ENCODE data around the gene RABEPK.
"Not testable (repeated sequence)": the region's sequence is repeated elsewhere in the genome, so short reads cannot be mapped to it uniquely, and the experiment has no call there.

Gene RABEPK

DNA sequence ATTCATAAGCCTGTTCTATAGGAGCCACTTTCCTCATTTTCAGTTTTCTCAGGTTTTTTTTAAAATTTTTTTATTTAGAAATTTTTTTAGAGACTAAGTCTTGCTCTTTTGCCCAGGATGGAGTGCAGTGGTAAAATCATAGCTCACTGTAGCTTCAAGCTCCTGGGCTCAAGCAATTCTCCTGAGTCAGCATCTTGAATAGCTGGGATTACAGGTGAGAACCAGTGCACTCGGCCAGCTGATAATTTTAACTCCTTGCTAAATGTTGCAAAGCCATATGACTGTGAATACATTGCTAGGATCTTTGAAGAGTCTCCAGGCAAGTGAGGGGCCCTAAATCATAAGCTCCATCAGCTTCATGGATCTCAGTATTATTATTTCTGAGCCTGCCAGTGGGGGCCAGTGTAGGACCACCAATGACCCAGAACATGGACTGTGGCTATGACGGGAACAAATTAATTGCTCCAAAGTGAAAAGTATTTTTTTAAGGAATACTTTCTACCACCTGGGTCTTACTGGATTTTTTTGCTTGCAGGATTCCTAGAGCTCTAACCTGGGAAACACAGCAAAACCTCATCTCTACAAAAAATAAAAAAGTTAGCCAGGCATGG lies 55.5 kb downstream of the RABEPK start:
- DNase-seq, result no peak

- DNase-seq, result no peak
Observed at GRCh38 chr9:125258160-125258785, 57.9 kb downstream of the RABEPK start.

GRCh38 chr9:125258832-125259534 lies 58.6 kb downstream of the RABEPK start:
- no peak for DNase-seq

GRCh38 chr9:125260561-125260960 lies 60.2 kb downstream of the RABEPK start:
- DNase-seq, result no peak

DNA sequence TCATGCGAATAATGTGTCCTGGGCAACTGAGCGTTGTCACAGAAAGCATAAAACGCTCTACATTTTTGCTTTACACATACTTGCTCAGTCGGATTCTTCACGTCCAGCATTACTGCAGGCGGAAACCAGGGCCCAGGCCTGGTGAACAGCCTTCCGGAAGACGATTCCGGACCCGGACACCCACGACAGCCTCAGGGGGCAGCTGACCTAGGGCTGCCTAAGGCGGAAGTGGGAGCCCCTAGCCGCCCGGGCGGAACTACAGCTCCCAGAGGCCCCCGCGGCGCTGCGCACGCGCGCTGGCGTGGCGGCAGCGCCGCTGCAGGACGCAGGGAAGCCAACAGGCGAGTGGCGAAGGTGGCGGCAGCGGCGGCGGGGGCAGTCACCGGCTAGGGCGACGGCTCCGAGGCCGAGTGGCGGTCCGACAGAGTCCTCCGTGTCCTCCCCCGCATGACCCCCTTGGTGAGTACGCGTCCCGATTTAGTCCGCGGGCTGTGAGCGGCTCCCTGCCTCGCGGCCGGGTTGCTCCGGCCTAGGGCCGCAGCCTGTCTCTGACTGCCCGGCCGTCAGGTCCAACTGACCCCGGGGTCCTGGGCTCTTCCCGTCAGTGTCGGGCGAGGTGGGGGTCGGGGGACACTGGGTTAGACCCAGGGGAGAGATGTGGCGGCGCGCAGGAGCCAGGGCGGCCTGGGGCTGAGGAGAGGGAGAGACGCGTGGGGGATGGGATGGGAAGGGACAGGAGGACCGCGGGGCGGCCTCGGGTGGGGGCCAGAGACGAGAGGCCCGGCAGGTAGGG lies 61.4 kb downstream of the RABEPK start, which contains the start of gene GAPVD1:
Gene GAPVD1, plus strand, starts transcription at position 326 of the 793 bp plus-strand sequence. CDS start 37,096 bp downstream, outside the sequence.
- DNase-seq, result peak; percentile 94

DNA sequence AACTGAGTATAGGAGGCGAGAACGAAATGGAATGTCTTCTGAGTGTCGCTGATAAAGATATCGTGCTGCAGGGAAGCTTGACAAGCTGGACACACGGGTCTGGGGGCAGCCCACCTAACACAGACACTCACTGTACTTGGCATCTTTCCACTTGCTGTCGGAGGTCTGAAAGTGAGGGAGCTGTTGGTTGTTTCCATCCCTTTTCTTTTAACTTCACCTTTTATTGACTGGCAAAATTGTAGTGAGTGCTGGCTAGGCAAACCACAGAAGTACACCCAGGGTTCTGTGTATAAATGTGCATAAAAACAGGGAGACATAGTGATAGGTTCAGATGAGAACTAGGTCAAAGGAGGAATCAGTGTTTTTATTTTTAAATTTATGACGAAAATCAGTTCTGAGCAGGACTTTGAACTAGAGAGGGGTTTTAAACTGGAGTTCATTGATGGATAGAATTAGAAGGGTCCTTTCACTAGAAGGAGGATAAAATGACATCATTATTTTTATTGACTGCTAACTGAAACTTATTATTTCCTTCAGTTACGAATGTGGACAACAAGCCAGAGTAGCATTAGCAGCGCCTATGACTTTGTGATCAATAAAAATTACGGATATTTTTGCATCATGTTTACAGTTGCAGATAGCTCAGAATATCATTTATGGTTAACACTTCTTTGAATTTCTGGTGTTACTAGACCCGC lies 62.1 kb downstream of the RABEPK start:
- peak; percentile 29 for DNase-seq

DNA sequence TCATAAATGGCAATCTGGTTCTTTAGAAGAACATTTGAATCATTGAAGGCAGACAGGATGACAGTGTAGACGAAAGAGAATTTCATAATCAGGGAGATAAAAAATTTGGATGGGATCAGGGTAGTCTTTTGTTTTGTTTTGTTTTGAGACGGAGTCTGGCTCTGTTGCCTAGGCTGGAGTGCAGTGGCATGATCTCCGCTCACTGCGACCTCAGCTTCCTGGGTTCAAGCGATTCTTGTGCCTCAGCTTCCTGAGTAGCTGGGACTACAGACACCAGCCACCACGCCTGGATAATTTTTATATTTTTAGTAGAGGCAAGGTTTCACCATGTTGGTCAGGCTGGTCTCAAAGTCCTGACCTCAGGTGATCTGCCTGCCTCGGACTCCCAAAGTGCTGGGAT lies 63.7 kb downstream of the RABEPK start:
- DNase-seq, result not testable (repeated sequence)

DNA sequence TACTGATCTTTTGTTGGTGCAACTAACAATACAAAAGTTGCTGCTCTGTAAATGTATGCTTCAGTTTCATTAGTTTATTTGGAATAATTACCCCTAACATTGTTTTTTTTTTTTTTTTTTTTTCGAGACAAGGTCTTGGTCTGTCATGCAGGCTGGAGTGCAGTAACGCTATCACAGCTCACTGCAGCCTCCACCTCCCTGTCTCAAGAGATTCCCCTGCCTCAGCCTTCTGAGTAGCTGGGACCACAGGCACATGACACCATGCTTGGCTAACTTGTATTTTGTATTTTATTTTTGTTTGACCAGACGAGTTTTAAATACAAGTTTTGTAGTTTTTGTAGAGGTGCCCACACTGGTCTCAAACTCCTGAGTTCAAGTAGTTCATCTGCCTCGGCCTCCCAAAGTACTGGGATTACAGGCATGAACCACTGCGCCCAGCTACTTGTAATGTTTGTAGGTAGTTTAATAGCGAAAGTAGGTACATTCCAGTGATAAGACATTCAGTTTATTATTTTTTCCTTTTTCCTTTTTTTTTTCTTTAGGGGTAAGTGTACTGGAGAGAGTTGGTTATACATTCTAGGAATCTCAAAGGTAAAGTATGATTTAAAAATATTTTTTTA lies 68.2 kb downstream of the RABEPK start:
- no peak for DNase-seq

DNA sequence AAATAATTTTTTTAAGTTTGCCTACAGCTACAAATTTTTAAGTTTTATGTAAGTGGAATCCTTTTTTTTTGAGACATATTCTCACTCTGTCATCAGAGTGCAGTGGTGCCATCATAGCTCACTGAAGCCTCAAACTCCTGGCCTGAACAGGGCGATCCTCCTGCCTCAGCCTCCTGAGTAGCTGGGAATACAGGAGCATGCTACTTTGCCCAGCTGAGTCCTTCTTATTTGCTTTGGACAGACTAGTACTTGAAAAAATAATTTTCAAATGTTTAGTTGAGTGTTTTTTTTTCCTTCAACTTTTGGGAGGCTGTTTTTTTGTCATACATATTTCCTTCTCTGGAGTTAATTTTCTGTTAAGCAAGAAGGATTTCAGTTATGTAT lies 68.7 kb downstream of the RABEPK start:
- no peak for DNase-seq

GRCh38 chr9:125271081-125271480 lies 70.7 kb downstream of the RABEPK start:
- DNase-seq, result no peak

GRCh38 chr9:125272697-125273096 lies 72.4 kb downstream of the RABEPK start:
- no peak for DNase-seq

GRCh38 chr9:125276771-125277170 lies 76.4 kb downstream of the RABEPK start:
- no peak for DNase-seq

GRCh38 chr9:125277411-125277810 lies 77.1 kb downstream of the RABEPK start:
- no peak for DNase-seq

DNA sequence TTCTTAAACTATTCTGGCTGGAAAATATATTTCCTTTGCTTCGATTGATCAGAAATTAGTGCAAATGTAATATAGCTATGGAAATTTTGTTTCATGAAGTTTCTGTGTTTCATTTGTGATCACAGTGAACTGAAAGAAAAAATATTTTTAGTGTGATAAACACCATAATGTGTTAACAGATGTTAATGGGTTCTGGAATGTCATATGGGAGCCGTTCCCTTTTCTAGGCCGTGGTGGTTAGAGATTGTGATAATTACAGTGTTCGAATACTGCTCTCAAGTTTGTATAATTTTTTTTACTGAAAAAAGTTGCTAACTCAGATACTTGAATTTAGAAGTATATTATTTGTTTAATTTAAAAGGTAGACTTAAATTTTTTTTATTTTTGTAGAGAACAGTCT lies 80.6 kb downstream of the RABEPK start:
- DNase-seq, result no peak
